ENCODE results near the gene TIMM13. TPM values are rescaled to one million over a fixed set of nuclear protein-coding genes. Genes with fewer than 3 reads are reported as not detected.

The TIMM13 gene
- total and polyA plus RNA-seq, 11 donors = 27.4 to 98.5 (median 65.9) TPM

DNA sequence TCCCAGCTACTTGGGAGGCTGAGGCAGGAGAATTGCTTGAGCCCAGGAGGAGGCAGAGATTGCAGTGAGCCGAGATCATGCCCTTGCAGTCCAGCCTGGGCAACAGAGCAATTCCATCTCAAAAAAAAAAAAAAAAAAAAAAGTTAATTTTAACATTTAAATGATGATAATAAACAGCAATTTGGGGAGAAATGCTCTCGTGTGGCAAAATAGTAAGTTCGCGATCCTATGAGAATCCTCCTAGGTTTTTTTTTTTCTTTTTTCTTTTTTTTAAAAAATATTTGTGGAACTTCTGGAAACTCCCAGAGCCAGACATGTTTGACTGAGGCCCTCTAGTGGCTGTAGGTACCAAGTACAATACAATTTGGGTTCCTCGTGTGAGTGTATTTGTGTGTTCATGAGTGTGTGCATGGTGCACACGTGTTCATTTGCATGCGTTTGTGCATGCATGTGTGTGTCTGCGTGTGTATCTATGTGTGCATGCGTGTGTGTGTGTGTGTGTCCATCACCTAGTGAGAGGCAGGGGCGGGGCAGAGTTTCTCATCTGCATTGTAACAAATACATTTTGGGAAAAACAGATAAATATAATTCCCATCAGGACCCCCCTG lies 36.2 kb downstream of the TIMM13 start:
- H3K4me3 ChIP-seq = no peak overlapping the region
- no peak overlapping the region for H3K27ac ChIP-seq
- TF ChIP-seq POLR2A (IDR thresholded peaks at IDR 0.05) = no peak
- peak; percentile 67 to 78 (median 74) for TF ChIP-seq CTCF (IDR thresholded peaks at IDR 0.05)
- H3K36me3 ChIP-seq = no peaks in the 10 kb centered on the region
- DNase-seq (peak in 2 of 5 donors; percentile 34 to 35), ATAC-seq (peak in 3 of 4 donors; percentile 50 to 62 (median 62))
- peaks cover 0 to 5% (median 0%) of the 10 kb centered on the region in 12 donors for H3K4me1 ChIP-seq
- peaks cover 0 to 20% (median 0%) of the 10 kb centered on the region in 9 donors for H3K27me3 ChIP-seq
- no peaks in the 10 kb centered on the region for H3K9me3 ChIP-seq
- 6 to 8% (median 6%) methylated on average over 10 of the region's 10 CpGs for WGBS, 4 donors
- intact Hi-C loops (cut with DNase I) = loop anchor here (1.0 to 10.0 kb wide), 10 partner anchors 106 to 236 kb away; partner anchors contain the start of genes PLEKHJ1 (in 5 of the 10), SF3A2 (in 5 of the 10), AP3D1 (in 3 of the 10) and PEAK3 (in 1 of the 10)

- intact Hi-C loops (cut with DNase I) = loop anchor here in 1 of 10 donors (5.0 kb wide), 1 partner anchor 112 kb away; no protein-coding TSS in a partner anchor
- DNase-seq (no peak), ATAC-seq (no peak)
- H3K36me3 ChIP-seq = no peaks in the 10 kb centered on the region
- TF ChIP-seq POLR2A (IDR thresholded peaks at IDR 0.05) = no peak
- TF ChIP-seq CTCF (IDR thresholded peaks at IDR 0.05) = no peak
- H3K4me1 ChIP-seq = peaks cover 0 to 4% (median 0%) of the 10 kb centered on the region in 12 donors
- WGBS, 4 donors = 82 to 87% (median 84%) methylated on average over 17 to 21 of the region's 21 CpGs
- H3K9me3 ChIP-seq = no peaks in the 10 kb centered on the region
- no peak overlapping the region for H3K4me3 ChIP-seq
- peaks cover 0 to 23% (median 4%) of the 10 kb centered on the region in 9 donors for H3K27me3 ChIP-seq
- no peak overlapping the region for H3K27ac ChIP-seq
These were observed 37.8 kb downstream of the TIMM13 start for GRCh38 chr19:2389594-2389993.

- DNase-seq (no peak), ATAC-seq (no peak)
- TF ChIP-seq POLR2A (IDR thresholded peaks at IDR 0.05) (no peak), CTCF (IDR thresholded peaks at IDR 0.05) (no peak)
- intact Hi-C loops (cut with DNase I) = loop anchor here in 1 of 10 donors (5.0 kb wide), 1 partner anchor 110 kb away; no protein-coding TSS in a partner anchor
- 64 to 73% (median 68%) methylated on average over 20 of the region's 20 CpGs for WGBS, 4 donors
- Histone ChIP-seq H3K4me1 (peaks cover 0 to 20% (median 0%) of the 10 kb centered on the region in 12 donors), H3K27me3 (peaks cover 0 to 23% (median 4%) of the 10 kb centered on the region in 9 donors), H3K9me3 (no peaks in the 10 kb centered on the region), H3K27ac (no peak overlapping the region), H3K36me3 (no peaks in the 10 kb centered on the region), H3K4me3 (no peak overlapping the region)
These were observed 39.8 kb downstream of the TIMM13 start for GRCh38 chr19:2387367-2388288.

Data from heart left ventricle (tissue), 16 donors.